ENCODE data around the gene DDR1.

Gene DDR1

DNA sequence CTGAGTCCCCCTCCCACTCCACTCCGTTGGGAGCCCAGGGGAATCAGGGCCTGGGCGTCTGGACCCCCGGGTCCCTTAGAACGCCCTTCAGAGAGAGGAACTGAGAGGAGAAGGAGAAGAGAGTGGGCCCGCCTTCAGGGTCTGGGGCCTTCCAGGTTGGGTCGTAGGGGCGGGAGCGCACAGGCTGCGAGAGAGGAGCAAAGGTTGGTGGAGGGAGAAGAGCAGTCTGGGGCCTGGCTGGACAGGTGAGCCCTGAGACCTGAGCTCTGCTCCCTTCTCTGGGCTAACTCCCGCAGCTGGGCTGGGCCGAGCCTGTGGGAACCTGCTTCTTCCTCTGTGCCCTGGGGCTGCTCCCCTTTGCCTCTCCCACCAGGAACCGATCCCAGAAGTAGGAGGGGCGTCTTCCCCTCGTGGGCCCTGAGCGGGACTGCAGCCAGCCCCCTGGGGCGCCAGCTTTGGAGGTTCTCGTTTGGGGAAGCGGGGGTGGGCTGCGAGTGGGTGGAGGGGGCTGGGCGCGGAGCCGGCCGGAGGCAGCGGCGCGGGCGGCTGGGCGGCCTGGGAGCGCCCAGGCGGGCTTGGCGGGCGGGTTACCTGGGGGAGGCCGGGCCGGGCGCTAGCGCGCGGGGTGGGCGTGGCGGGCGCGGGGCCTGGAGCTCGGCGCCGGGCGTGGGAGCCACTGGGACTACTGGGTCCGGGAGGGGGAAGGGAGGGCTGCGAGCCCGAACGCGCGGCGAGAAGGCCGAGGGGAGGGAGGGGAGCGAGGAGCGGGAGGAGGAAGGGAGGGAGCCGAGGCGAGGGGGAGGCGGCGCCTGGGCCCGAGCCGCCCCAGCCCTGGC is at the start of gene DDR1:
TSS of gene DDR1 (plus strand) at position 835 of the 836 bp plus-strand sequence. CDS start 4,211 bp downstream, outside the sequence.
- DNase-seq: peak; percentile 85

DNA sequence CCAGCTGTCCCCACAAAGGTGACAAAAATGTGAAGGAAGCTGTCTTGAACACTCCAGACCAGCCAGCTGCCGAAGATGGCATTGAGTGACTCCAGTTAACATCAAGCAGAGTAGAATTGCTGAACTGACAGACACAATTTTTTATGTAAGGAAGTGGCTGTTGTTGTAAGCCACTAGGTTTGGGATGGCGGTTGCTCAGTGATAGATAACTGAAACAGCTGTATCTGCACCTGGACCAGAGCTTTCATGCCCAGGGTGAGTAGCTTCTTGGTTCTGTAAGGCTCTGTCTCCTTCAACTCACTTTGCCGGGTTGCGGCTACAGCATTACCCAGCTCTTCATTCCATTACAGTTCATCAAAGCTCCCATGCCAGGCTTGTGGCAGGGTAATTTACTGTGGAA is 49.7 kb upstream of the DDR1 start:
- no peak for DNase-seq

GRCh38 chr6:30835576-30835975 is 48.7 kb upstream of the DDR1 start:
- DNase-seq: no peak

DNA sequence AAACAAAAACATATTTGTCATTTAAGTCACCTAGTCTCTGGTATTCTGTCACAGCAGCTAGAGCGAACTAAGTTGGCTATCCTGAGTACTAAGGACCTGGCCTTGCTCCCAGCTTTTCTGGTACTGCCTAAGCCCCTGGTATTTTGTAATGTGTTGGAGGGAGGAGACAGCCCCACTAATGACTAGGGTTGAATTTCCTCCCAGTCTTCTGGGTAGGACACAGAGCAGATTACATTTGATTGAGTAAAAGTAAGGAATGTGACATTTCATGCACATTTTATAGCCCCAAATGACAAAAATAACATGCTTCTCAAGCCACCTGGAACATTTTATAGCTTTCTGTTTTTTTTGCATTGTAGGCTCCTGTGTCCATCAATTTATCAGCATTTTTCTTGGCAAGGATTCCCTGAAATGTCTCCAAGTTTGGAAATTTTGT is 47.9 kb upstream of the DDR1 start:
- DNase-seq: no peak

GRCh38 chr6:30836957-30837356 is 47.4 kb upstream of the DDR1 start:
- no peak for DNase-seq

- no peak for DNase-seq
Observed at GRCh38 chr6:30837432-30837831, 46.9 kb upstream of the DDR1 start.

DNA sequence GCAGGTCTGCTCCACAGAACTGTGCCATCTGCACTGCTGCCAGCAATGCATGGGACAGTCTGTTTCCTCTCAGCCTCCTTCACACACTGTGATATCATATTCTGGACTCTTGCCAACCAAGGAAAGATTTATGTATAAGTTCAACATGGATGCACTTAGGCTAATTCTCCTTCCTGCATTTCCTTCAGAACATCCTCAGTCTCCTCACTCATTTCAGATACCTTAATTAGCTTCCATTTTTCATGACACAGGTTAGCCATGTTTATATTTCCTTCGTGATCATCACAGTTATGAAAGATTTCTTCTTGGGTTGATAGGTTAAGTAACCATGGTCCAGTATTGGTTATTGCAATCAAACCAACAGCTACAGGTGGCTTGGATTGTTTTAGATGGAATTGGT is 46.4 kb upstream of the DDR1 start:
- no peak for DNase-seq

DNA sequence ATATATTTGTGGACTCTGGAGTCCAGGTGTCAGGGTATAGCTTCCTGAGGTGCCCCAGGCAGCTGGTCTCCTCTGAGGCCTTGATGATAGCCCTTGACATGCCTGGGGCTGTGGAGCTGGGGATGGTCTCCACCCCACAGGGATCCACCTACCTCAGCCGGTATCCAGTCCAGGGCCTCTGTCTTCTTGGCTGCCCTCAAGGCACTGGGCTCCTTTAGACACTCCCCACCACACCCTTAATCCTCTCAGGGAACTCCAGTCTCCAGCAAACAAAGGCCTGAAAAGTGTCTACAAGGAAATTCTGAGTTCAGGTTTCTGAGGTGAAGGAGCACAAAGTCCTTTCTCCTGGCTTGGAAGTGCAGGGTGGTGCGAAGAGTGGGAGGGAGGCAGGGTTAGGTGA is 44.6 kb upstream of the DDR1 start:
- DNase-seq: no peak

DNA sequence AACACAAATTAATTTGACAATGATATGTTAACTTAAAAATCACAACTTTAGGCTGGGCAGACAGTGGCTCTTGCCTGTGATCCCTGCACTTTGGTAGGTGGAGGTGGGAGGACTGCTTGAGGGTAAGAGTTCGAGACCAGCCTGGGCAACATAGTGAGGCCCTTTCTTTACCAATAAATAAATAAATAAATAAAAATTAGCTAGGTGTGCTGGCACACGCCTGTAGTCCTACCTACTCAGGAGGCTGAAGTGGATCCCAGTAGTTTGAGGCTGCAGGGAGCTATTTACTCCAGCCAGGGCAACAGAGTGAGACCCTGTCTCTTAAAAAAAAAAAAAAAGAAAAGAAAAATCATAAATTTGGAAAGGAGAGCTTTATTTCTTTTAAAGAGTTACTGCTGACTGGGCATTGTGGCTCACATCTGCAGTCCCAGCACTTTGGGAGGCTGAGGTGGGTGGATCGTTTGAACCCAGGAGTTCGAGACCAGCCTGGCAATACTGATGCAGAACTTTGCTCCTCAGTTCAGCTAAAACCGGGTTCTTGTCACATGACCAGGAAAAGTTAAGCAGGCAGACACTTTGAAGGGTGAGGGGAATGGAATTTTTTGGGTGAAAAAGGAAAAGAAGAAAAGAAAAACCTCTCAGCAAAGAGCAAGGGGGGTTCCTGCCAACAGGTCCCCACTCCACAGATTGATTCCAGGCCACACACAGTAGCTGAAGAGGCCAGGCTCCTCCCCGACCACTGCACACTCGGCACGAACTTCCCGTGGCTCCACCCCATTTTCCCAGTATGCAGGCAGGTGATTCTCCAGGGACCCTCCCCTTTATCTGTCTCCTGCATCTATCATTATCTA is 44.0 kb upstream of the DDR1 start:
- DNase-seq: no peak

- DNase-seq: no peak
Observed at GRCh38 chr6:30840935-30841643, 43.2 kb upstream of the DDR1 start.

- DNase-seq: no peak
Observed at GRCh38 chr6:30841644-30842504, 42.4 kb upstream of the DDR1 start.

DNA sequence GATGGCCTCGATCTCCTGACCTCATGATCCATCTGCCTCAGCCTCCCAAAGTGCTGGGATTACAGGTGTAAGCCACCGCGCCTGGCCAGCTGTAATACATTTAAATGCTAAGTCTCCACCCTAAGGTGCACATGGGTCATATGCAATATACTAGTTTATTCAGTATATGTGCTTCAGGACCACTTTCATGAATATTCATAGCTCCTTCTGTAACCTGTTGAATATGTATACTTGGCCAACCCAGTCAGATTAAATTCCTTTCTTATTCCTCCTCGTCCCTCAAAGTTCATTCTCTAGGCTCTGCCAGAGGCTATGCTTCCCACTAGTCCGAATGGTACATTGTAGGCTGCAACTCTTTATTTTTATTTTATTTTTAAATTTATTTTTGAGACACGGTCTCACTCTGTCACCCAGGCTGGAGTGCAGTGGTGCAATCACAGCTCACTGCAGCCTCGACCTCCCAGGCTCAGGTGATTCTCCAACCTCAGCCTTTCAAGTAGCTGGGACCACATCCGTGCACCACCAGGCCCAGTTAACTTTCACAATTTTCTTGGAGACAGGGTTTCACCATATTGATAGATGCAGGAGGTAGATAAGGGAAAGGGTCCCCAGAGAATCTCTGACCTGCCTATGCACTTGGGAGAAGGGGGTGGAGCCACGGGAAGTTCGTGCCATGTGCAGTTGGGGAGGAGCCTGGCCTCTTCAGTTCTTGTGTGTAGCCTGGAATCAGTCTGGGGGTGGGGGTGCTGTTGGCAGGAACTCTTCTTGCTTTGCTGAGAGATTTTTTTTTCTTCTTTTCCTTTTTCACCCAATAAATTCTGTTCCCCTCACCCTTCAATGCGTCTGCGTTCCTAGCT is 41.3 kb upstream of the DDR1 start:
- no peak for DNase-seq

DNA sequence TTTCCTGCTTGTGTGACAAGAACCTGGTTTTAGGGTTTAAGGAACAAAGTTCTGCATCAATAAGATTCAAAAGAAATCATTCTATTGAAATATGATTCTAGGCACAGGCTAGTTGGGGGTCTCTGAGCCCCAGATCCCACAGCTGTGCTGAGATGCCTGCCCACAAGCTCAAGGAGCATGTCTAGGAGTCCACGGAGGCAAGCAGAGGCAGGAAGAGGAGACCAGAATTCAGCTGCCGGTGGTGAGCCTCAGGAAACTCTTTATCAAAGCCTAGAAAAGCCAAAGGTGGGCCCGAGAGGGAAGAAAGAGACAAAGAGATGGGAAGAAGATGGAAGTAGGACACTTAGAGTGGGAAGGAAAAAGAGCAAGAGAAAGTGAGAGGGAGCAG is 40.7 kb upstream of the DDR1 start:
- no peak for DNase-seq

DNA sequence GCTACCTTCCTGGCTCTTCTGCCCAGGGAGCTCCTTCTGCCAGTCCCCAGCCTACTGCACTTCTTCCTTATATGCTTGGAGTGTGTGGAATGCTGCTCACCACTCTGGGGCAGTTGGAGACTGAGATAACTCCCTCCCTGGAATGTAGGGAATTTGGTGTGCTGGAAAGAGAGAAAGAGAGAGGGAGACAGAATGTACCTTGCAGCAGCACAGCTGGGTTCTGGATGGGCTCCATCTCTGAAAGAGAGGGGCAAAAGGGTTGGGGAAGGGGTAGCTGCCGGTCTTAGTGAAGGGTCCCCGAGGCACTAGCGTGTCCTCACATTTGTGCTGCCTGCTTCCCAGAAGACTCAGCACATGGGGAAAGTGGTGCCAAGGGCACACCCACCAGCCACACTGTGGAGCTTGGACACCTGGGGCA is 40.2 kb upstream of the DDR1 start:
- peak; percentile 93 for DNase-seq

DNA sequence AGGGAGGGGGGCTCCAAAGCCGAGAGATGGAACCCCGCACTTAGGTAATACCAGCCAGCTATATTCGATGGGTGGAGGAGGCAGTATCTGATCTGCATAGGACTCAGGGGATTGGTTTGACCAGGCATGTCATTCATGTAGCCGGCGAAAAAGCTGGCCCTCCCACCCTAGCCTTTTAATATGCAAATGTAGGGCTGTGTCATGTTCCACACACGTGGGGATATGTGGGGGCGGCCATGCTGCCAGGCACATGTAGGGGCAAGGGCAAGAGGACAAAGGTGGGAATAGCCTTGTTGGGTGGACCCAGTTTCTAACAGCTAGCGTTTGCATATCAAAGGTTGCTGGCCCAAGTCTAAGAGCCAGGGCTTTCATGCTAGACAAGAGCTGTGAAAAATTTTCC is 39.1 kb upstream of the DDR1 start:
- peak; percentile 41 for DNase-seq

DNA sequence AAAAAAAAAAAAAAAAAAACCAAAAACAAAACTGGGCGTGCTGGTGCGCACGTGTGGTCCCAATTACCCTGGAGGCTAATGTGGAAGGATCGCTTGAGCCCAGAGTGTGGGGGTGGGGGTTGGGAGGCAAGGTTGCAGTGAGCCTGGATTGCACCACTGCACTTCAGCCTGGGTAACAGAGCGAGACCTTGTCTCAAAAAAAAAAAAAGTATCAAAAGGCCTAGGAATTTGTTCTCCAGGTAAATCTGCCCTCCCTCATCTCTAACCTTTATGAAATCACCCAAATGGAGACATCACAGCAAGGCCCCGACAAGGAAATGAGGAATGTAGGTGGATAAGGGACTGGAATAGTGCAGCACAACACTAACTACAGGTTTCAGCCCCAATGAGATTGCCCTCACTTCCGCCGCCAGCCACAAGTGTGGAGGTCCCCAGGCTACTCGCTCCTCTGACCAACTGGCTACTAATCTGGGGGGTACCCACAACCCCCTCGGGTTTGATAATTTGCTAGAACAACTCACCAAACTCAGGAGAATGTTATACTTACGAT is 36.8 kb upstream of the DDR1 start:
- DNase-seq: peak; percentile 83

DNA sequence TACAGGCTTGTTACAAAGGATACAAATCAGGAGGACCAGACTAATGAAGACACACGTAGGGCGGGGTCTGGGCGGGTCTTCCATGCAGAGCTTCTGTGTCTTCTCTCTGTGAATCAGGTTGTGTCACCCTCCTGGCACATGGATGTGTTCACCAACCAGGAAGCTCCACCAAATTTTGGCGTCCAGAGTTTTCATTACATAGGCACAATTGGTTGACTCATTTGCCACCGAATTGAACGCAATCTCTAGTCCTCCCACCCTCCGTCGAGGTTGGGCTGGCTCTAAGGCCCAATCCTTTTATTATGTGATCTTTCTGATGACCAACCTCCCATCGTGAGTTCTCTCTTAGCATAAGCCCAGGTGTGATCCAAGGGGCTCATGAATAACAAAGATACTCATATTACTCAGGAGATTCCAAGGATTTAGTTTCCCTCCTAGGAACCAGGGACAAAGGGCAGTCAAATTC is 36.3 kb upstream of the DDR1 start:
- no peak for DNase-seq

GRCh38 chr6:30849903-30850651 is 34.2 kb upstream of the DDR1 start:
- peak; percentile 2 for DNase-seq

- peak; percentile 4 for DNase-seq
Observed at GRCh38 chr6:30852459-30852858, 31.9 kb upstream of the DDR1 start.

All from islet precursor cell (in vitro differentiated cells).